Upper lobe of right lung (tissue), 1 donor: ENCODE measurements around the gene NPAS3. TPM values are rescaled to one million over a fixed set of nuclear protein-coding genes. Genes with fewer than 3 reads are reported as not detected.

Experiments
- ATAC-seq: fragments of 200-7000 bp; cut with Tn5 transposase; one replicate; pipeline ENCODE4 v1.9.1; 2020; ENCODE audit warnings: mild to moderate bottlenecking, moderate library complexity
- DNase-seq: peaks from one replicate; pipeline ENCODE4 v3.0.0-alpha.2; 2020
- H3K27ac ChIP-seq: fragments of 200-600 bp; one replicate; pipeline ENCODE4 v1.8.0; 2022
- H3K27me3 ChIP-seq: fragments of 200-600 bp; one replicate; pipeline ENCODE4 v1.8.0; 2022; ENCODE audit warnings: mild to moderate bottlenecking
- H3K36me3 ChIP-seq: fragments of 200-600 bp; one replicate; pipeline ENCODE4 v1.8.0; 2022
- H3K4me1 ChIP-seq: fragments of 200-600 bp; one replicate; pipeline ENCODE4 v1.8.0; 2022
- H3K4me3 ChIP-seq: fragments of 200-600 bp; one replicate; pipeline ENCODE4 v1.8.0; 2022; ENCODE audit warnings: mild to moderate bottlenecking
- H3K9me3 ChIP-seq: fragments of 200-600 bp; one replicate; pipeline ENCODE4 v1.8.0; 2022
- intact Hi-C: fragments of 100-400 bp; cut with DNase I; formaldehyde crosslinking; loops from one replicate; pipeline ENCODE4 v1.11.0; 2022
- total RNA-seq: library from RNA; stranded (reverse); fragmentation: NEBNext Ultra II Directional; extraction: Animal tissue kit (Norgen Biotek cat#: 25700); gene quantifications from one replicate; pipeline ENCODE4 v1.2.1, GENCODE V29; 2021
- TF ChIP-seq, protein P1 (sequence below): fragments of 200-600 bp; IDR thresholded peaks from one replicate; pipeline ENCODE4 v1.8.0; 2022; ENCODE audit warnings: antibody characterized with exemption
- donor health status: DM: no; HTN: yes; CAD: no; lungs with severe emphysema.

Gene NPAS3
- total RNA-seq, 1 donor from 2014 or later: 1.2 TPM

DNA sequence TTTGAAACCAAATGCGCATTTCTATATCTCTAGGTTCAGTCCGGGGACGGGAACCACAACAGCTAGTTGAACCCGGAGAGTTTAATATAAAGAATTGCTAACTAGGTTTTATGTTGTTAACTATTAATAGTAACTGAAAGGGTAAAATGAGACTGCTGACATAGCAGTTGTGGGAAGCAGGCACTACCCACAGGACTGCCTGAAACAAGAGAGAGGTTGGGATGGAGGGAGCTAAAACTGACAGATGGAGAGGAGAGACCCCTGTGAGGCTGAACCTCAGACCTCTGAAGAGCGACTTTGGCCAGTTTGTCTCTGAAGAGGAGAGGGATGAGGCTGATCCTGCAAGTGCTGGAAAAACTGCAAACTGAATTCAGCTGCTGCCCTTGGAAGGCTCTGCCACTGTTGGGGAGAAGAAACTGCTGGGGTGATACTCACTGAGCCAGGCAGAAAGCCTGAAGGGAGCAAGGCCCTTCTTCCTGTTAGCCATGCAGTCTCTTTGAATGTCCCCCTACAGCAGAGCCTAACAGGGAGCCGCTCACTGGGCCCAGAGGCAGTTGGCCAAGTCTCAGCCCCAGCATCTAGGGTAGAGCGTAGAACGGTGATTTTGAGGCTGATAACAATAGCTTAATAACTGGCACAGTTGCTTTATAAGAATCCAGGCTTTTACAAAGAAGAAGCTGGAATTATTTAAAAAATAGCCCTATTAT is 172.2 kb downstream of the NPAS3 start:
- ATAC-seq (no peak), DNase-seq (no peak)
- Histone ChIP-seq H3K4me1 (no peaks in the 10 kb centered on the region), H3K9me3 (no peaks in the 10 kb centered on the region), H3K27me3 (no peaks in the 10 kb centered on the region), H3K36me3 (no peaks in the 10 kb centered on the region), H3K4me3 (no peak overlapping the region), H3K27ac (no peak overlapping the region)
- TF ChIP-seq, protein P1, sequence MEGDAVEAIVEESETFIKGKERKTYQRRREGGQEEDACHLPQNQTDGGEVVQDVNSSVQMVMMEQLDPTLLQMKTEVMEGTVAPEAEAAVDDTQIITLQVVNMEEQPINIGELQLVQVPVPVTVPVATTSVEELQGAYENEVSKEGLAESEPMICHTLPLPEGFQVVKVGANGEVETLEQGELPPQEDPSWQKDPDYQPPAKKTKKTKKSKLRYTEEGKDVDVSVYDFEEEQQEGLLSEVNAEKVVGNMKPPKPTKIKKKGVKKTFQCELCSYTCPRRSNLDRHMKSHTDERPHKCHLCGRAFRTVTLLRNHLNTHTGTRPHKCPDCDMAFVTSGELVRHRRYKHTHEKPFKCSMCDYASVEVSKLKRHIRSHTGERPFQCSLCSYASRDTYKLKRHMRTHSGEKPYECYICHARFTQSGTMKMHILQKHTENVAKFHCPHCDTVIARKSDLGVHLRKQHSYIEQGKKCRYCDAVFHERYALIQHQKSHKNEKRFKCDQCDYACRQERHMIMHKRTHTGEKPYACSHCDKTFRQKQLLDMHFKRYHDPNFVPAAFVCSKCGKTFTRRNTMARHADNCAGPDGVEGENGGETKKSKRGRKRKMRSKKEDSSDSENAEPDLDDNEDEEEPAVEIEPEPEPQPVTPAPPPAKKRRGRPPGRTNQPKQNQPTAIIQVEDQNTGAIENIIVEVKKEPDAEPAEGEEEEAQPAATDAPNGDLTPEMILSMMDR: no peak
- intact Hi-C loops: no loop called here

DNA sequence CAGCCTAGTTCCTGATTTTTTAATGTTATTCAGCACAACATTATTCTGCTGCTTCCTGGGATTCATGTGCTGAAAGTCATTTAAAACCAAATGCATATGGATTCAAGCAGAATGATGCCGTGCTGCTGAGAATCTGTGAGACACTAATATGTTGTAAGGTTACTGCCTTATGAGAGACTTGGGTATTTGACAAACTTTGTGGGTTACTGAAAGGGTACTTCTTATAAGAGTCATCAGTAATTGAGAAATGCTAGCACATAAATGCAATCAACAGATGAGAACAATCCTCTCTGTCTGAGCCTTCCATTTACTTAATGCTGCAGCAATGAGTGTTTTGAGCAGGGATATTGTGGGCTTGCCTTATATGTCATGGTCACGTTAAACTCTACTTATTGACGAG is 175.7 kb downstream of the NPAS3 start:
- no peaks in the 10 kb centered on the region for H3K4me1 ChIP-seq
- TF ChIP-seq, protein P1: no peak
- DNase-seq (no peak), ATAC-seq (no peak)
- H3K4me3 ChIP-seq: no peak overlapping the region
- H3K27me3 ChIP-seq: no peaks in the 10 kb centered on the region
- H3K9me3 ChIP-seq: no peaks in the 10 kb centered on the region
- intact Hi-C loops: no loop called here
- H3K27ac ChIP-seq: no peak overlapping the region
- H3K36me3 ChIP-seq: no peaks in the 10 kb centered on the region

DNA sequence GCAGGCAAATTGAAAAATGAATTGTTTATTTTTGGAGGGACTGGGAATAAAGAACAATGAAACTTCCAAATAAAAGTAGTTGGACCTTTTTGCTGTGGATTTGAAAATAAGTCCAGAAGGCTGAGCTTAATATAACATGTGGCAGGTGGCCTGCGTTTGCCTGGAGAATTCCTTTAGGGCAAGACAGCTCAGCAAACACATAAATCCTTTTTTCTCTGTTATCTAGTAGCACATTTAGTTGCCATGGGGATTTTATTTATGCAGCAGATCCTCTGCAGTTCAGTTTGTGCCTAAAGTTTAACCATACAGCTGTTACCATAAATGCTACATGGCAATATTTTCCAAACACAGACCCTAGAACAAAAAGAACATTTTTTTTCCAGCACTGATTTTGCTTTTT is 180.0 kb downstream of the NPAS3 start:
- Histone ChIP-seq H3K27me3 (no peaks in the 10 kb centered on the region), H3K36me3 (no peaks in the 10 kb centered on the region), H3K27ac (no peak overlapping the region), H3K4me3 (no peak overlapping the region), H3K4me1 (no peaks in the 10 kb centered on the region), H3K9me3 (no peaks in the 10 kb centered on the region)
- intact Hi-C loops: no loop called here
- TF ChIP-seq, protein P1: no peak
- DNase-seq (no peak), ATAC-seq (no peak)

DNA sequence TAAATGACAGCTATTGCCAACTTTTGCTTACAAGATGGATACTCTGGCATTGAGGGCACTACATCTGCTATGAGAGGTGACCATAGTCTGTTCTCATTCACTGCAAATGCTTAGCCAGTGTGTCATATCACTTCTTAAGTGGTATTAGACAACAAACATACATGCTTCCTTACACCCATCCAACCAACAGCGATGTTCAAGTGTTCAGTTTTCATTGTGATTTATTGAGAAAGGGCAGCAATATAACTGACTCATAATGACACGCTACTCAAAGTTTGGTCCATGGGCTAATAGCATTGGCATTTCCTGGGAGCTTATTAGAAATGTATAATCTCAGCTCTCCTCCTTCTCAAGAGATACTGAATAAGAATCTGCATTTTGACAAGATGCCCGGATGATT is 181.7 kb downstream of the NPAS3 start:
- Histone ChIP-seq H3K4me3 (no peak overlapping the region), H3K9me3 (no peaks in the 10 kb centered on the region), H3K27me3 (no peaks in the 10 kb centered on the region), H3K4me1 (no peaks in the 10 kb centered on the region), H3K27ac (no peak overlapping the region), H3K36me3 (no peaks in the 10 kb centered on the region)
- ATAC-seq (no peak), DNase-seq (no peak)
- TF ChIP-seq, protein P1: no peak
- intact Hi-C loops: no loop called here

DNA sequence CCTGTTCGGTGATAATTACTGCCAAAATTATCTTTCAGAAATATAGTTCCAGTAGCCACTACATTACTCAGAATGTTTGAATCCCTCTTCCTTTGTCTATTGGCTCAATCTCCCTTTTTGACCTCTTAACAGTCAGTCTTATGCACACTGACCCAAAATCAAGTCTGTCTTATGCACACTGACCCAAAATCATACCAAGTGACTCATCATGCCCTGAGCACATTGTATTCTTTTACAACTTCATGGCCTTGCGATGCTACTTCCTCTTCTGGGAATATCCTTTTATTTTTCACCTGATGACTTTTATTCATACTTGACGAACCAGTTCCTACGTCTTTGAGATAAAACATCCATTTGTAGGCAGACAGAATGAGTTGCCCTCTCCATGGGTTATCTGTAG is 182.3 kb downstream of the NPAS3 start:
- no peaks in the 10 kb centered on the region for H3K4me1 ChIP-seq
- TF ChIP-seq, protein P1: no peak
- DNase-seq (no peak), ATAC-seq (no peak)
- H3K4me3 ChIP-seq: no peak overlapping the region
- no peak overlapping the region for H3K27ac ChIP-seq
- H3K36me3 ChIP-seq: no peaks in the 10 kb centered on the region
- no peaks in the 10 kb centered on the region for H3K9me3 ChIP-seq
- intact Hi-C loops: no loop called here
- H3K27me3 ChIP-seq: no peaks in the 10 kb centered on the region

DNA sequence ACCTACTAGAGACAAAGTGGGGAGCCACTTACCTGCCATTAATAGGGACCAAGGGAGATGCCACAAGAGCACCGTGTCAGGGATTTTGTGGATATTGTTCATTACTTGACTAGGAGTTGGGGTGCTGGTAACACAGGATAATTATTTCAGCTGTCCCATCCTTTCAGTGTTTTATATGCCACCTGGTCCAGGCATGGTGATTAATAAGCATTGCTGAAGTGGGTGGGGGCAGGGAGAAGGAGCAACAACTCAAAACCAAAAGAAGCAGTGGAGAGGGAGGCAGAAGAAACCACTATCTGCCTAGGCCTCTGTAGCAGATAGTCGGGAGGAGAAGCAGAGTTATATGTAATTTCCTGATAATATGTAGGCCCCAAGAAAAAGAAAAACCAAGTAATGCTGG is 184.6 kb downstream of the NPAS3 start:
- H3K4me3 ChIP-seq: no peak overlapping the region
- no peaks in the 10 kb centered on the region for H3K4me1 ChIP-seq
- no peaks in the 10 kb centered on the region for H3K36me3 ChIP-seq
- TF ChIP-seq, protein P1: no peak
- no peaks in the 10 kb centered on the region for H3K9me3 ChIP-seq
- ATAC-seq: no peak
- intact Hi-C loops: no loop called here
- H3K27me3 ChIP-seq: no peaks in the 10 kb centered on the region
- DNase-seq: no peak
- no peak overlapping the region for H3K27ac ChIP-seq
